ENCODE data around the gene CMBL.
A peak's percentile ranks its signal among the peaks of the same experiment; 100 is the strongest.

Gene CMBL

GRCh38 chr5:10320793-10321192, 13.1 kb upstream of the CMBL start:
- H3K9me3 ChIP-seq (ENCODE audit: insufficient read depth, low read depth, low read length), result no peaks in the 10 kb centered on the region
- no peak overlapping the region for H3K27ac ChIP-seq (ENCODE audit: low read depth, low read length)
- no peak overlapping the region for H2AFZ ChIP-seq (ENCODE audit: insufficient read depth, low read length, poor library complexity)
- H3K4me1 ChIP-seq (ENCODE audit: control insufficient read depth in 1 of 2, insufficient read depth in 2 of 2, low read length in 2 of 2), result no peaks in the 10 kb centered on the region
- DNase-seq, result no peak
- no peak overlapping the region for H3K9ac ChIP-seq (ENCODE audit: low read length)
- no peak overlapping the region for H3K4me2 ChIP-seq (ENCODE audit: low read length)
- no peak overlapping the region for H2BK5ac ChIP-seq (ENCODE audit: low read depth, low read length, poor library complexity)
- no peak overlapping the region for H2BK120ac ChIP-seq (ENCODE audit: insufficient read depth, low read length, poor library complexity)
- no peaks in the 10 kb centered on the region for H3K27me3 ChIP-seq (ENCODE audit: insufficient read depth, low read length)
- no peak overlapping the region for H4K12ac ChIP-seq (ENCODE audit: low read depth, low read length)
- H2AK5ac ChIP-seq (ENCODE audit: low read length), result no peak overlapping the region
- no peak overlapping the region for H2BK12ac ChIP-seq (ENCODE audit: low read length)
- H3K36me3 ChIP-seq (ENCODE audit: control insufficient read depth in 1 of 2, insufficient read depth in 2 of 2, low read length in 2 of 2), result no peaks in the 10 kb centered on the region
- H3K4me3 ChIP-seq (ENCODE audit: low read depth, low read length), result no peak overlapping the region
- H4K8ac ChIP-seq (ENCODE audit: low read depth, low read length), result no peak overlapping the region
- no peak overlapping the region for H3K4ac ChIP-seq (ENCODE audit: low read depth, low read length)
- H3K18ac ChIP-seq (ENCODE audit: low read length), result no peak overlapping the region
- no peak overlapping the region for H3K23ac ChIP-seq (ENCODE audit: low read length)
- H3K79me1 ChIP-seq (ENCODE audit: low read length), result no peaks in the 10 kb centered on the region
- no CpG with 5 or more reads among the region's 3 CpGs for WGBS (ENCODE audit: extremely low coverage, insufficient coverage, insufficient read length)
- H4K91ac ChIP-seq (ENCODE audit: low read depth, low read length), result no peak overlapping the region
- no peak overlapping the region for H3K14ac ChIP-seq (ENCODE audit: low read length)
- H3K79me2 ChIP-seq (ENCODE audit: control insufficient read depth, insufficient read depth, low read length, poor library complexity), result no peaks in the 10 kb centered on the region

GRCh38 chr5:10319202-10319851, 11.6 kb upstream of the CMBL start:
- no peak overlapping the region for H3K4ac ChIP-seq (ENCODE audit: low read depth, low read length)
- H3K4me2 ChIP-seq (ENCODE audit: low read length), result no peak overlapping the region
- no peak overlapping the region for H3K14ac ChIP-seq (ENCODE audit: low read length)
- no peak overlapping the region for H4K12ac ChIP-seq (ENCODE audit: low read depth, low read length)
- H3K27me3 ChIP-seq (ENCODE audit: insufficient read depth, low read length), result no peaks in the 10 kb centered on the region
- no CpG with 5 or more reads among the region's 11 CpGs for WGBS (ENCODE audit: extremely low coverage, insufficient coverage, insufficient read length)
- no peak overlapping the region for H2BK12ac ChIP-seq (ENCODE audit: low read length)
- no peak overlapping the region for H4K8ac ChIP-seq (ENCODE audit: low read depth, low read length)
- H3K4me1 ChIP-seq (ENCODE audit: control insufficient read depth in 1 of 2, insufficient read depth in 2 of 2, low read length in 2 of 2), result no peaks in the 10 kb centered on the region
- DNase-seq, result no peak
- no peaks in the 10 kb centered on the region for H3K79me1 ChIP-seq (ENCODE audit: low read length)
- H3K18ac ChIP-seq (ENCODE audit: low read length), result no peak overlapping the region
- H2AFZ ChIP-seq (ENCODE audit: insufficient read depth, low read length, poor library complexity), result no peak overlapping the region
- H2BK120ac ChIP-seq (ENCODE audit: insufficient read depth, low read length, poor library complexity), result no peak overlapping the region
- H3K36me3 ChIP-seq (ENCODE audit: control insufficient read depth in 1 of 2, insufficient read depth in 2 of 2, low read length in 2 of 2), result no peaks in the 10 kb centered on the region
- no peak overlapping the region for H3K23ac ChIP-seq (ENCODE audit: low read length)
- no peak overlapping the region for H2BK5ac ChIP-seq (ENCODE audit: low read depth, low read length, poor library complexity)
- no peaks in the 10 kb centered on the region for H3K9me3 ChIP-seq (ENCODE audit: insufficient read depth, low read depth, low read length)
- H3K79me2 ChIP-seq (ENCODE audit: control insufficient read depth, insufficient read depth, low read length, poor library complexity), result no peaks in the 10 kb centered on the region
- H3K9ac ChIP-seq (ENCODE audit: low read length), result no peak overlapping the region
- H4K91ac ChIP-seq (ENCODE audit: low read depth, low read length), result no peak overlapping the region
- H2AK5ac ChIP-seq (ENCODE audit: low read length), result no peak overlapping the region
- H3K4me3 ChIP-seq (ENCODE audit: low read depth, low read length), result no peak overlapping the region
- H3K27ac ChIP-seq (ENCODE audit: low read depth, low read length), result no peak overlapping the region

- H3K79me2 ChIP-seq (ENCODE audit: control insufficient read depth, insufficient read depth, low read length, poor library complexity), result no peaks in the 10 kb centered on the region
- H3K27me3 ChIP-seq (ENCODE audit: insufficient read depth, low read length), result no peaks in the 10 kb centered on the region
- no peak for DNase-seq
- H3K14ac ChIP-seq (ENCODE audit: low read length), result no peak overlapping the region
- no CpG with 5 or more reads among the region's 6 CpGs for WGBS (ENCODE audit: extremely low coverage, insufficient coverage, insufficient read length)
- H2BK5ac ChIP-seq (ENCODE audit: low read depth, low read length, poor library complexity), result no peak overlapping the region
- H4K8ac ChIP-seq (ENCODE audit: low read depth, low read length), result no peak overlapping the region
- H3K4me2 ChIP-seq (ENCODE audit: low read length), result no peak overlapping the region
- no peak overlapping the region for H2BK12ac ChIP-seq (ENCODE audit: low read length)
- no peak overlapping the region for H3K23ac ChIP-seq (ENCODE audit: low read length)
- no peak overlapping the region for H3K9ac ChIP-seq (ENCODE audit: low read length)
- H2BK120ac ChIP-seq (ENCODE audit: insufficient read depth, low read length, poor library complexity), result no peak overlapping the region
- no peak overlapping the region for H3K18ac ChIP-seq (ENCODE audit: low read length)
- H3K36me3 ChIP-seq (ENCODE audit: control insufficient read depth in 1 of 2, insufficient read depth in 2 of 2, low read length in 2 of 2), result no peaks in the 10 kb centered on the region
- no peak overlapping the region for H4K91ac ChIP-seq (ENCODE audit: low read depth, low read length)
- H3K4ac ChIP-seq (ENCODE audit: low read depth, low read length), result no peak overlapping the region
- no peaks in the 10 kb centered on the region for H3K79me1 ChIP-seq (ENCODE audit: low read length)
- H3K27ac ChIP-seq (ENCODE audit: low read depth, low read length), result no peak overlapping the region
- no peak overlapping the region for H2AK5ac ChIP-seq (ENCODE audit: low read length)
- H4K12ac ChIP-seq (ENCODE audit: low read depth, low read length), result no peak overlapping the region
- H3K4me1 ChIP-seq (ENCODE audit: control insufficient read depth in 1 of 2, insufficient read depth in 2 of 2, low read length in 2 of 2), result no peaks in the 10 kb centered on the region
- H2AFZ ChIP-seq (ENCODE audit: insufficient read depth, low read length, poor library complexity), result no peak overlapping the region
- no peaks in the 10 kb centered on the region for H3K9me3 ChIP-seq (ENCODE audit: insufficient read depth, low read depth, low read length)
- H3K4me3 ChIP-seq (ENCODE audit: low read depth, low read length), result no peak overlapping the region
Measured at GRCh38 chr5:10317825-10318682, 10.4 kb upstream of the CMBL start.

- Histone ChIP-seq H2BK120ac (ENCODE audit: insufficient read depth, low read length, poor library complexity) (no peak overlapping the region), H3K27me3 (ENCODE audit: insufficient read depth, low read length) (no peaks in the 10 kb centered on the region), H3K36me3 (ENCODE audit: control insufficient read depth in 1 of 2, insufficient read depth in 2 of 2, low read length in 2 of 2) (no peaks in the 10 kb centered on the region), H3K4ac (ENCODE audit: low read depth, low read length) (no peak overlapping the region), H3K79me2 (ENCODE audit: control insufficient read depth, insufficient read depth, low read length, poor library complexity) (no peaks in the 10 kb centered on the region), H3K23ac (ENCODE audit: low read length) (no peak overlapping the region), H4K8ac (ENCODE audit: low read depth, low read length) (no peak overlapping the region), H2BK5ac (ENCODE audit: low read depth, low read length, poor library complexity) (no peak overlapping the region), H3K4me2 (ENCODE audit: low read length) (no peak overlapping the region), H3K9ac (ENCODE audit: low read length) (no peak overlapping the region), H3K27ac (ENCODE audit: low read depth, low read length) (no peak overlapping the region), H2BK12ac (ENCODE audit: low read length) (no peak overlapping the region), H3K4me1 (ENCODE audit: control insufficient read depth in 1 of 2, insufficient read depth in 2 of 2, low read length in 2 of 2) (no peaks in the 10 kb centered on the region), H3K79me1 (ENCODE audit: low read length) (no peaks in the 10 kb centered on the region), H3K14ac (ENCODE audit: low read length) (no peak overlapping the region), H3K4me3 (ENCODE audit: low read depth, low read length) (no peak overlapping the region), H2AK5ac (ENCODE audit: low read length) (no peak overlapping the region), H4K12ac (ENCODE audit: low read depth, low read length) (no peak overlapping the region), H3K18ac (ENCODE audit: low read length) (no peak overlapping the region), H3K9me3 (ENCODE audit: insufficient read depth, low read depth, low read length) (peaks cover 1% of the 10 kb centered on the region), H4K91ac (ENCODE audit: low read depth, low read length) (no peak overlapping the region), H2AFZ (ENCODE audit: insufficient read depth, low read length, poor library complexity) (no peak overlapping the region)
- WGBS (ENCODE audit: extremely low coverage, insufficient coverage, insufficient read length), result no CpG with 5 or more reads among the region's 15 CpGs
- peak; percentile 63 to 71 for DNase-seq
Measured at GRCh38 chr5:10315824-10316509, 8.3 kb upstream of the CMBL start.

All from trophoblast cell (in vitro differentiated cells and primary cell).